GM04504 (cell line): ENCODE data around the gene ATP6V0D1.
"Not testable (repeated sequence)": the region's sequence is repeated elsewhere in the genome, so short reads cannot be mapped to it uniquely, and the experiment has no call there.

Source experiments
- DNase-seq: peaks from one replicate; pipeline ENCODE4 v3.0.0-alpha.2; 2012; ENCODE audit warnings: low read depth

Gene ATP6V0D1

DNA sequence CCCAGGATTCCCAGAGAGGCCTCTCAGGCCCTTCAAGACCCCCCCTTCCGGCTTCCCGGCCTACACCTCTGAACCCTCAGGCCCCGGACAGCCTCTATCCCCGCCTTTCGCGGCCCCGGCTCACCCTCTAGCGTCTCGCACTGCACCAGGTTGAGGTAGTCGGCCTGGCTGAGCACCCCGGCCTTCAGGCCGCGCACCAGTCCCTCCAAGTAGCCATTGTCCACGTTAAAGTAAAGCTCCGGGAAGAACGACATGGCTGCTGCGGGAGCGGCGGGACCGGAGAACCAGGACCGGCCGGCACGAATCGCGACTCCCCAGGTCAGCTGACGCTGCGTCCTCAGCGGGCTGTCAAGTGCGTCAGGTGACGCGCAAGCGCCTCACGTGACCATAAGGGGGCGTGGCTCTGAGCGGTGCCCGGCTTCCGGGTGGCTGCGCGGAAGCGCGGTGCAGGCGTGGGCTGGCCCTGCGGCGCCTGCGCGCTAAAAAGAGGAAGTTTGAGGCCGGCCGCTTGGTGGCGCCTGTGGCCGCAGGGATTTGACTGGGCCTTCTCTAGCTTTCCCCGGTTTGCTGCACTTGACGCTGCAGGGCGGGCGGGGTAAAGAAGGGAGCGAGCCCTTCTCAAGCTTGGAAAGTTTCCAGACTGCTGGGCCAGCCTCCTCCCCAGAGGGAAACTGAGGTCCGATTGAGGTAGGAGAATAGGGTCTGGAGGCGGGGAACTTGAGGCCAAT lies at the start of gene ATP6V0D1:
ATP6V0D1 (minus strand) TSS at position 325 of the 728 bp plus-strand sequence; CDS start at position 254, 71 bp downstream.
- peak; percentile 96 for DNase-seq

GRCh38 chr16:67530013-67530939 lies 49.3 kb upstream of the ATP6V0D1 start:
- DNase-seq, result no peak

GRCh38 chr16:67529582-67530012 lies 48.6 kb upstream of the ATP6V0D1 start:
- DNase-seq, result no peak

GRCh38 chr16:67528870-67529581 lies 48.1 kb upstream of the ATP6V0D1 start:
- DNase-seq, result no peak

DNA sequence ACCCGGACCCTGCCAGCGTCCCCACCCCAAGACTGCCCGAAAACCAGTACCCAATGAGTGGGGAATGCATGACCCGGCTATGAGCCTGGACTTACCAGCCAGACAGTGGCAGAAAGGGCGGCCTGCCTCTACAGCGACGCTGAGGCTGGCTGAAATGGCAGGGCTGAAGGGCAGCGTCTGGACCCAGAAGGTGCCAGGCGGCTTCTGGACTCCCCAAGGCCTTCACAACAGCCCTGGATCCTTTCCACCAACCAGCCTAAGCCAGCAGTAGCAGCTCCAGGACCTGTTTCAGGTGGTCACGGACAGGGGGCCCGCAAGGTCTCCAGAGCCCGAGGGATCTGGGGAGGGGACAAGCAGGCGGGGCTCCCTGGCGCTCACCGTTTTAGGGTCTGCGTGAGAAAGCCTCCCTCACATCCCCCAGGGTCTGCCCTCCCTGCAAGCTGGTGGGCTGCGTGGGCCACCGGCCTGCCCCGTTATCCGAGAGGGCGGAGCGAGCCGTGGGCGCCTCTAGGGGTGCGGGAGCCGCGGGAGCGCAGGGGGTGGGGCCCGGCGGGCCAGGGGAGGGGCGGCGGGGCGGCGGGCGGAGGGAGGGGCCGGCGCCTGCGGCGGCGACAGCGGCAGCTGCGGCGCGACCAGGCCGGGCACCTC lies 47.4 kb upstream of the ATP6V0D1 start, which contains the start of gene RIPOR1:
RIPOR1 (plus strand) TSS at position 608 of the 648 bp plus-strand sequence. CDS start 9,618 bp downstream, outside the sequence.
- no peak for DNase-seq

DNA sequence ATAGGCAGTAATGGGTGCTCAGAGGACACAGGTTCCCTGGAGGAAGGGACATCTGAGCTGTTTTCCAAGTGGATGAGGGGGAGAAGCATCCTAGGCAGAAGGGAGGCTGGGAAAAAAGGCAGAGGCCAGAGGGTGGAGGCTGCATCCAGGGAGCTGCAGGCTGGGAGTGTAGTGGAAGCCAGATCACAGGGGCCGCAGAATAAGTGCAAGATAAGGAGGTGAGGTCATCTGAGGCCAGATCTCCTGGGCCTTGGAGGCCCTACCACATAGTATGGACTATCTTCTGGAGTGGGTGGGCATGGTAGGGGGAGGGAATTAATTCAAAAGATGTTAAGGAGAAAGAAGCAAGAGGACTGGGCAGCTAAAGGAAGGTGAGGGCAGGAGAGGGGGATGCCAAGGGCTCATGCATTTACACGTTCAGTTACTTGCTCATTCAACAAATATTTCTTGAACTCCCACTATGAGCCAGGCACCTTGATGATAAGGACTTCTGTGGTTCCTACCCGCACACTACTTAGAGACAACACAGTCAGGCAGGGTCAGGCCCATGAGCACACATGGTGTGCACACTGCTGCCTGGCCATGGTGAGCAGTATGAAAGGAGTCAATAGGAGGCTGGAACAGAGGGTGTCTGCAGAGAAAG lies 45.3 kb upstream of the ATP6V0D1 start:
- no peak for DNase-seq

DNA sequence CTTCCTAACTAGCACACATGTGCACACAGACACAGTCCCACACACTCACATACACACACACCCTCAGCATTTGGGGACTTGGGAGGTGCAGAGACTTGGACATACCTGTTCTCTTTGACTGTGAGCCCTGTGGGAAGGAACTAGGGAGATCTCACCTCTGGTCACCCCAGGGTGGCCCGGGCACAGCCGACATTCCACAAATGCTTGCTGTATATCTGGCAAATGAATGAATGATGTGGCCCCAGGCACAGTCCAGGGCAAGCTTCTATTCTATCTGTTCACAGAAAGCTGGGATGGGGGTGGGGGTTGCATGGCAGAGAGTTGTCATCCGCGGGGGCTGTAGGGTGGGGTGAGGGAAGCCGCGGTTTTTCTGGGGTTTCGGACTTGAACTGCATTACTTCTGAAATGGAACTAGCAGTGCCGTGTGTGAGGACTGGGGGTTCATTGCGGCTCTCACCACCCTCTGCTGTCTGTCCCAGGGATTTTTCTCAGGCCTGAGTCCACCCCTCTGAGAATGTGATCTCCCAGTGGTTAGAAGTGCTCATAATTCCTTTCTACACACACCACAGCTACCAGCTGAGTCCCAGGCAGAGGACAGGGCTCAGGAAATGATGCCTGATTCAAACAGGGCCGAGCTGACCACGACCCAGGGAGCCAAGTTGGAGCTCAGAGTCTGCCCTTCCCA lies 44.4 kb upstream of the ATP6V0D1 start:
- DNase-seq, result no peak

DNA sequence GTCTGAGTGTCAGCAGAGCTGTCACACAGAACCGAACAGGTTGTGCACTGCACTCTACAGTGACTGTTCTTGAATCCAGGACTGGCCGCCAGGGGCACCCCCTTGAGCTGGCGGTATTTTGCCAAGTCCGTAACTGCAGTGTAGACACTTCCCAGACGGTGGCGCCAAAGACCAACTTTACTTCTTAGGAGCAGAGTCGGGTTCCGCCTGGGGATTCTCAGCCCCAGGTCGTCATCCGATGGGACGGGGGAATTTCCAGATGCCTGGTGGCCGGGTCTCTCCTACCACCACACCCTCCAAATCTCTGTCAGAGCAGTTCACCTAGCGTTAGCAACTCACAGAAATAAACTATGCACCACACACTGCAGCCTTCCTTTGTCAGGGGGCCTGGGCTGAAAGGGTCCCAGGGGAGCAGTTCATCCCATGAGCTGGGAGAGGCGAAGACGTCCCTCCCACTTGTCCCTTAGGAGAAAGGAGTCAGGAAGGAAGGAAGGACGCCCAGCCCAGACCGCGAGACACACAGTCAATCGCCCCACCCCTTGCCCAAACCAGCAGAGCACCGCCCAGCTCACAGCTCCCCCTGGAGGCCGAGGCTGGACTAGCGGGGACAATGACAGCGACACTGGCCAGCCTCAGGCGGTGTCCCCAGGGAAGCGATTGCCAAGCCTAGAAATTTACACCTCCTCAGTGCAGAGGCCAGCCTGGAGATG lies 40.3 kb upstream of the ATP6V0D1 start:
- DNase-seq, result peak; percentile 92

DNA sequence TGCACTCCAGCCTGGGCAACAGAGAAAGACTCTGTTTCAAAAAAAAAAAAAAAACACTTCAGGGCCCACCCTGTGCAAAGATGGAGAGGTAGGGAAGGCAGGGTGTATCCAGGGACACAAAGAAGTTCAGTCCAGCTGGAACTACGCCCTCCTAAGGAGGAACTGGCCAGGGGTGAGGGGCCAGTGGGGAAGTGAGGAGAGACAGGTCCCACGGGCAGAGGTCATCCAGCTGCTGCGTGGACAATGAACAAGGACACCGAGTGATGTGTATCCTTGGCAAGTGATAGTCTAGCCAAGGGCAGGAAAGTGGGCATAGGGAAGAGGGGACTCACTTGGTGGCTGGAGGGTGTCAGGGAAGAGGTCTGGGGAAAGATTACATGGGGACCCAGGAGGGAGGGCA lies 38.3 kb upstream of the ATP6V0D1 start:
- DNase-seq, result no peak

GRCh38 chr16:67518676-67519075 lies 37.7 kb upstream of the ATP6V0D1 start:
- no peak for DNase-seq

DNA sequence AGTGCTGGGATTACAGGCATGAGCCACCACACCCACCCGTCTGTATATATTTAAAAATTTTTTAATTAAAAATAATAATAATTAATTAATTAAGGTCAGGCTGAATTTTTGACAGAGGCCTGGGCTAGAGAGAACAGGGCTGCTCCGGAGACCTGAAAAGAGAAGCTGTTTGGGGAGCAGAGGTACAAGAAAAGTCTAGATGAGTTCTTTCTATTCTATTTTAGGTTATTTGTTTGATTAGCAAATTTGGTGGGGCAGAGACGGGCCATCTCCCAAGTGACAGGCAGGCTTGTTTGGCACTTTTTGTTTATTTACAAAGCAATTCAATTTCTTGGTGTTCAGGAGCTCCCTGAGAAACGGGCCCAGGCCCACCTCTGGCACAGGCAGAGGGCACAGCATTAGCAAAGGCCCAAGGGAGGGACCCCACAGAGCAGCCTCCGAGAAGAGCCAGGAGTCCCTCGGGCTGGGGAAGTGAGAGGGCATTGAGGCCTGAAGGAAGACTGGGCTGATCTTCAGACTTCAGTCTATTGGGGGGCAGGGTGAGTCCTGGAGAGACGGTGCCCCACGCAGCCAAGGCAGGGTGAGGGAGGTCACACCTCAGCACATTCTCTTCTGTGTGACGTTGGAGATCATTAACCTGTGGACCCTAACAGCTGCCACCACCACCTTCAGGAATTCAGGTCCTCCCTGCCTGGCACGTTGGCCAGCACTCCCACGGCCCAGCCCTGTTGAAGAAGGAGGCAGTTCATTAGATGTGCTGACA lies 36.9 kb upstream of the ATP6V0D1 start:
- no peak for DNase-seq

GRCh38 chr16:67517155-67517445 lies 36.1 kb upstream of the ATP6V0D1 start:
- DNase-seq, result no peak

DNA sequence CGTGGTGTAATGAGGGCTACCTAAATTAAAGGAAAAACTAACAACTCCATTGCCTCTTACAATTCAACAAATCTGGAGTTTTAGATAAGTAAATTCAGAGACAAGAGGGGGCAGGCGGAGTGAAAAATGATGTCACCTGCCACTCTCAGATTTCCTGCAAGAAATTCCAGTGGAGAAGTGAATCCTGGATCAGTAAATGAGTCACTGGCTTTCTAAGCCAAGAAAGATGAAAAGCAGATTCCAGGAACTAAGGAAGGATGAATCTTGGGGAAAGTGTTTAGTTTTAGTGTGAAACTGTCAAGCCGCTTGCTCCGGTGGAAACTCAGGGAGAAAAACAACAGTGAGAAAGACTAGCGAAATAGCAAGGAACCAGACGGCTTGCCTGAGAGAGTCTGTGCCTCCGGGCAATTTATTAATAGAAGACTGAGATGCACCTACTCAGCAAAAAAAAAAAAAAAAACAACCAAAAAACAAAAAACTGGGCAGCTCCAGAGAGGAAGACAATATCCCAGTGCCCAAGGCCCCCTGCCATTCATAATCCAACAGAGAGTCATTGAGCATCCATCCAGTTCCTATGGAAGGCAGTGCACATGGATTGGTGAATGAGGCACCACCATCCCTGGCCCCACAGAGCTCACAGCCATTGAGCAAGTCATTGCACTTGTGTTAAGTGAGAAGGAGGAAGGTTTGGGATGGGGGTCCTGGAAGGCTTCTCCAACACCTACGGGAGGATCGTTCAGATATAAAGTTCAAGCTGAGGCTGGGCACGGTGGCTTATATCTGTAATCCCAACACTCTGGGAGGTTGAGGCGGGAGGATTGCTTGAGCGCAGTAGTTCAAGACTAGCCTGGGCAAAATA lies 35.6 kb upstream of the ATP6V0D1 start:
- no peak for DNase-seq

DNA sequence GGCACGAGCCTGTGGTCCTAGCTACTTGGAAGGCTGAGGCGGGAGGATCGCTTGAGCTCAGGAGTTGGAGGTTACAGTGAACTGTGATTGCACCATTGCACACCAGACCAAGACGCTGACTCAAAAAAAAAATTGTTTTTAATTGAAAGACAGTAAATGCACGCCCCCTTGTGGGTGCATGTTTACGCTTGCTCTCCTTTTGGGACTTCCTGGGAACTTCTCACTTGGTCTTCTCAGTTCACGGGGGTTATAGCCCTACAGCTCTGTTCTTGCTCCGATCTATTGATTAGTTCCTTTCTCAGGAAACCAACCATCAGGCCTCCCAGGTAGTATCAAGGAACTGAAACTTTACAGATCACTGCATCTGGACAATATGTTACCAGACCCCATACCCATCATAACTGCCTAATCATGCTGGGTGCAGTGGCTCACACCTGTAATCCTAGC lies 33.4 kb upstream of the ATP6V0D1 start:
- DNase-seq, result peak; percentile 58

DNA sequence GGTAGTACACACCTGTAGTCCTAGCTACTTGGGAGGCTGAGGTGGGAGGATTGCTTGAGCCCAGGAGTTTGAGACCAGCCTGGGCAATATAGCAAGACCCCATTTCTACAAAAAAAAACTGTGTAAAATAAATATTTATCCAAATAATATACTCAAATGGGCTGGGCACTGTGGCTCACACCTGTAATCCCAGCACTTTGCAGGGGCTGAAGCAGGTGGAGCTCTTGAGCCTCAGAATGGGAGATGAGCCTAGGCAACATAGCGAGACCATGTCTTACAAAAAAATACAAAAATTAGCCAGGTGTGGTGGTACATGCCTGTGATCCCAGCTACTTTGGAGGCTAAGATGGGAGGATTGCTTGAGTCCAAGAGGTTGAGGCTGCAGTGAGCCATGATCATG lies 32.9 kb upstream of the ATP6V0D1 start:
- DNase-seq, result not testable (repeated sequence)

GRCh38 chr16:67509016-67509415 lies 28.1 kb upstream of the ATP6V0D1 start:
- no peak for DNase-seq

GRCh38 chr16:67506468-67506867 lies 25.5 kb upstream of the ATP6V0D1 start:
- DNase-seq, result no peak
